Measurements from ENCODE around the gene ANKFN1. TPM values are rescaled to one million over a fixed set of nuclear protein-coding genes. Genes with fewer than 3 reads are reported as not detected.

ANKFN1 gene
- total and polyA plus RNA-seq, 2 of the 13 experiments (the other 11 are each of a cell fraction or from before 2014, with no cell fraction given): not detected

DNA sequence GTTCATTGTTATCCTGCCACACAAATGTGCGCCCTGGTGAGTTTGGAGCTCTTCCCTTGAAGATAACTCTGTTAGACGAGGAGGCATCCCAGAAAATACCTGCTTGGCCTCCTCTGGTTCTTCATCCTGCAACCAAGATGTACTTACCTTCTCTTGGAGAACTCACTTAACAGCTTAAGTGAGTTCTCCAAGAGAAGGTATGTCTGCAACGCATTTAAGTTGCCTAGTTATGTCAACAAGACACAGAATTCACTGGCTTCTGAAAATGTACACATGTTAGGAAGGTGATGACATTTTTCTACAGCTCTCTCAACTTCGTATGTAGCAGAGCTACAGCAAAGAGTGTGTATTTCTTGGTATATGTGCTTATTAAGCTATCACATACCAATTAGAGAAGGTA is 361.6 kb downstream of the ANKFN1 start:
- no peaks in the 10 kb centered on the region for H3K79me2 ChIP-seq (ENCODE audit: insufficient read depth, low read length)
- no peaks in the 10 kb centered on the region for H3K4me1 ChIP-seq (ENCODE audit: insufficient read depth, low read length)
- peaks cover 0 to 3% of the 10 kb centered on the region in 2 experiments; a peak in 1 of 5 replicates for H3K27me3 ChIP-seq (ENCODE audit: control insufficient read depth in 1 of 2, insufficient read depth in 2 of 2, low read length in 2 of 2)
- H3K9ac ChIP-seq (ENCODE audit: insufficient read depth, low read depth, low read length): no peak overlapping the region
- H3K4me2 ChIP-seq (ENCODE audit: low read depth, low read length): no peak overlapping the region
- 3% methylated on average over 4 of the region's 4 CpGs for WGBS (ENCODE audit: low lambda C conversion rate)
- H2AFZ ChIP-seq (ENCODE audit: low read length): no peak overlapping the region
- no peak overlapping the region for H3K27ac ChIP-seq (ENCODE audit: extremely low read length, insufficient read depth, low read length)
- CTCF ChIA-PET (ENCODE audit: low intra/inter-chr PET ratio, low total read pairs): no interaction called here
- ATAC-seq: no peak
- no peak for FAIRE-seq
- intact Hi-C loops (cut with micrococcal nuclease; ENCODE audit: unreplicated experiment) (no loop called here), in situ Hi-C loops (cut with HindIII; ENCODE audit: extremely low pct_ligation_motif_present, low pct_unique_long_range_greater_than_20kb) (no loop called here)
- no peaks in the 10 kb centered on the region for H3K9me3 ChIP-seq (ENCODE audit: low read length)
- no peaks in the 10 kb centered on the region for H4K20me1 ChIP-seq (ENCODE audit: insufficient read depth, low read length)
- H3K36me3 ChIP-seq (replicated peaks in 1 of 2; ENCODE audit: control insufficient read depth in 1 of 2, insufficient read depth in 2 of 2, low read length in 2 of 2): no peaks in the 10 kb centered on the region
- POLR2A ChIA-PET: no interaction called here
- no TSS peak for BruUV-seq (replicated peaks)
- no peak overlapping the region for H3K4me3 ChIP-seq (replicated peaks in 1 of 3; ENCODE audit: insufficient read depth in 1 of 3, low read depth in 2 of 3, low read length in 3 of 3)
- no peak for TF ChIP-seq ZNF546 (CRISPR knock-in tag; conservative IDR thresholded peaks at IDR 0.05)
- TF ChIP-seq, protein P1, sequence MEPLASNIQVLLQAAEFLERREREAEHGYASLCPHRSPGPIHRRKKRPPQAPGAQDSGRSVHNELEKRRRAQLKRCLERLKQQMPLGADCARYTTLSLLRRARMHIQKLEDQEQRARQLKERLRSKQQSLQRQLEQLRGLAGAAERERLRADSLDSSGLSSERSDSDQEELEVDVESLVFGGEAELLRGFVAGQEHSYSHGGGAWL (CRISPR knock-in tag; IDR thresholded peaks at IDR 0.05): no peak
- TF ChIP-seq, protein P2, sequence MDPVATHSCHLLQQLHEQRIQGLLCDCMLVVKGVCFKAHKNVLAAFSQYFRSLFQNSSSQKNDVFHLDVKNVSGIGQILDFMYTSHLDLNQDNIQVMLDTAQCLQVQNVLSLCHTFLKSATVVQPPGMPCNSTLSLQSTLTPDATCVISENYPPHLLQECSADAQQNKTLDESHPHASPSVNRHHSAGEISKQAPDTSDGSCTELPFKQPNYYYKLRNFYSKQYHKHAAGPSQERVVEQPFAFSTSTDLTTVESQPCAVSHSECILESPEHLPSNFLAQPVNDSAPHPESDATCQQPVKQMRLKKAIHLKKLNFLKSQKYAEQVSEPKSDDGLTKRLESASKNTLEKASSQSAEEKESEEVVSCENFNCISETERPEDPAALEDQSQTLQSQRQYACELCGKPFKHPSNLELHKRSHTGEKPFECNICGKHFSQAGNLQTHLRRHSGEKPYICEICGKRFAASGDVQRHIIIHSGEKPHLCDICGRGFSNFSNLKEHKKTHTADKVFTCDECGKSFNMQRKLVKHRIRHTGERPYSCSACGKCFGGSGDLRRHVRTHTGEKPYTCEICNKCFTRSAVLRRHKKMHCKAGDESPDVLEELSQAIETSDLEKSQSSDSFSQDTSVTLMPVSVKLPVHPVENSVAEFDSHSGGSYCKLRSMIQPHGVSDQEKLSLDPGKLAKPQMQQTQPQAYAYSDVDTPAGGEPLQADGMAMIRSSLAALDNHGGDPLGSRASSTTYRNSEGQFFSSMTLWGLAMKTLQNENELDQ (CRISPR knock-in tag; IDR thresholded peaks at IDR 0.05; ENCODE audit: borderline replicate concordance): no peak
- no peak for DNase-seq (ENCODE audit: low spot score)

DNA sequence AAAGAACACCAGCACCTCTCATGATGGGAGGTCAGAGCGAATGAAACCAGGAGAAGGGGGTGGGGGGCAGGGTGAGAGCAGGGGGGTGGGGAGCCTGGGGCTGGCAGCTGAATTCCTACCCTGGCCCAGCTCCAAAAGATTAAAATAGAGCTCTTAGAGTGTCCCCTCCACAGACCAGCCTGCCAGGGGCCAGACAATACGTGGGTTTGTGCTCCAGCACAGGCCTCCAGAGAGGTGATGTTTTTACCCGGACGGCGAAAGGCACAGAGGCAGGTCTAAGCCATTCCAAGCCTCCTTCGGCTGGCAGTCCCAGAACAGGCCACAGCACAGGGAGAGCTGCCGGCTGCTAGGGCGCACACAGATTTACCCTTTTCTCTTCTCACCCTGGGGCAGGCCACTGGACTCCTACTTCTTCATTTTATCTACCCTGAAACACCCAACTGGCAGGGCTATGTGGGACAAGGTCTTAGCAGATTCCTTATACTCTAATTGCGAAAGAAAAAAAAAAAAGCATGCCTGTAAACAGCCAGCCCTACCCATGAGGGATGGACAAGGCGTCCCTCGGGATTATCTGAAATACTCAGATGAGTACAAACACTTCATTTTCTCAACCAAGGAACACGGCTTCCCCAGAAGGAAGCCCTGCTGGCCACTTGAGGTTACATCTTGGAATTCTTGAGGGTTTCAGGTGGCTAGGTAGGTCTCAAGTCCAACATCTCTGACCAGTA is 368.3 kb downstream of the ANKFN1 start:
- in situ Hi-C loops (cut with HindIII; ENCODE audit: extremely low pct_ligation_motif_present, low pct_unique_long_range_greater_than_20kb): no loop called here
- CTCF ChIA-PET (ENCODE audit: low intra/inter-chr PET ratio, low total read pairs): no interaction called here
- FAIRE-seq (no peak), ATAC-seq (peak; percentile 23; the same call in 1 of the 3 replicates), DNase-seq (ENCODE audit: low spot score) (no peak)
- H3K4me2 ChIP-seq (ENCODE audit: low read depth, low read length): no peak overlapping the region
- no peaks in the 10 kb centered on the region for H3K36me3 ChIP-seq (replicated peaks in 1 of 2; ENCODE audit: control insufficient read depth in 1 of 2, insufficient read depth in 2 of 2, low read length in 2 of 2)
- H3K79me2 ChIP-seq (ENCODE audit: insufficient read depth, low read length): no peaks in the 10 kb centered on the region
- no peaks in the 10 kb centered on the region for H3K9me3 ChIP-seq (ENCODE audit: low read length)
- no peaks in the 10 kb centered on the region for H3K4me1 ChIP-seq (ENCODE audit: insufficient read depth, low read length)
- no TSS peak for BruUV-seq (replicated peaks)
- H3K27ac ChIP-seq (ENCODE audit: extremely low read length, insufficient read depth, low read length): no peak overlapping the region
- intact Hi-C loops (cut with micrococcal nuclease; ENCODE audit: unreplicated experiment): loop anchor here (1.0 kb wide), 1 partner anchor 27 kb away; no protein-coding TSS in a partner anchor
- no peak overlapping the region for H3K4me3 ChIP-seq (replicated peaks in 1 of 3; ENCODE audit: insufficient read depth in 1 of 3, low read depth in 2 of 3, low read length in 3 of 3)
- WGBS (ENCODE audit: low lambda C conversion rate): 25% methylated on average over 8 of the region's 12 CpGs
- H2AFZ ChIP-seq (ENCODE audit: low read length): no peak overlapping the region
- no peak for TF ChIP-seq CENPT (CRISPR knock-in tag; IDR thresholded peaks at IDR 0.05; ENCODE audit: low read depth)
- TF ChIP-seq STAT5B (CRISPR knock-in tag; IDR thresholded peaks at IDR 0.05): no peak
- H3K27me3 ChIP-seq (ENCODE audit: control insufficient read depth in 1 of 2, insufficient read depth in 2 of 2, low read length in 2 of 2): peaks cover 0 to 5% of the 10 kb centered on the region in 2 experiments; a peak in 1 of 5 replicates
- H3K9ac ChIP-seq (ENCODE audit: insufficient read depth, low read depth, low read length): no peak overlapping the region
- no peaks in the 10 kb centered on the region for H4K20me1 ChIP-seq (ENCODE audit: insufficient read depth, low read length)
- POLR2A ChIA-PET: no interaction called here

All from HepG2 (cell line).